Neural cell (in vitro differentiated cells): Measurements from ENCODE around the gene FCAR.

Experiments used
- EZH2 ChIP-seq: fragments of 200-600, 300-800 bp; shearing (Covaris generic), sonication (generic); IDR thresholded peaks from 2 replicates; pipeline ENCODE4 v1.6.1; 2014; ENCODE audit warnings: antibody characterized with exemption, low read length, borderline replicate concordance, mild to moderate bottlenecking; ENCODE audit not compliant: insufficient read depth, poor library complexity, severe bottlenecking
- MXI1 ChIP-seq: fragments of 450-650 bp; conservative IDR thresholded peaks from 2 replicates; pipeline ENCODE4 v1.6.1; 2014; ENCODE audit warnings: antibody characterized with exemption, mild to moderate bottlenecking; ENCODE audit not compliant: poor library complexity, severe bottlenecking
- POLR2AphosphoS5 ChIP-seq: IDR thresholded peaks from 2 replicates; pipeline ENCODE4 v1.6.1; 2012
- TAF1 ChIP-seq: IDR thresholded peaks from 2 replicates; pipeline ENCODE4 v1.6.1; 2012; ENCODE audit warnings: low read depth
- TF ChIP-seq, protein P1 (sequence below): fragments of 450-650 bp; IDR thresholded peaks from 2 replicates; pipeline ENCODE4 v1.5.1; 2014; ENCODE audit warnings: antibody characterized with exemption, mild to moderate bottlenecking, moderate library complexity; ENCODE audit not compliant: poor library complexity, severe bottlenecking

DNA sequence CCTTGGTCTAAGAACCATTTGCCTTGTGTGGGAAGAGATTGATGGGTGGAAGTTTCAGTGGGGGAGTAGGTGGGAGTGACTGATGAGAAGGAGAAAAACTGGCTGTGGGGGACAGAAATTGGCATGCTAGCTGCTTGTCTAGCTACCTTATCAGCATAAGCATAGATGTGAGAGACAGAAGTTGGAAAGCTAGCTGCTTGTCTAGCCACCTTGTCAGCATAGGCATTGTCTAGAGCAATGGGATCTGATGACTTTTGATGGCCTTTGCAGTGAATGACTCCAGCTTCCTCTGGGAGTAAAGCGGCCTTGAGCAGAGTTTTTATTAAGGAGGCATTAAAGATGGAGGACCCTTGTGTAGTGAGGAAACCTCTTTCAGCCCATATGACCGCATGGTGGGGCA, 22.0 kb downstream of the FCAR start:
- TF ChIP-seq, protein P1, sequence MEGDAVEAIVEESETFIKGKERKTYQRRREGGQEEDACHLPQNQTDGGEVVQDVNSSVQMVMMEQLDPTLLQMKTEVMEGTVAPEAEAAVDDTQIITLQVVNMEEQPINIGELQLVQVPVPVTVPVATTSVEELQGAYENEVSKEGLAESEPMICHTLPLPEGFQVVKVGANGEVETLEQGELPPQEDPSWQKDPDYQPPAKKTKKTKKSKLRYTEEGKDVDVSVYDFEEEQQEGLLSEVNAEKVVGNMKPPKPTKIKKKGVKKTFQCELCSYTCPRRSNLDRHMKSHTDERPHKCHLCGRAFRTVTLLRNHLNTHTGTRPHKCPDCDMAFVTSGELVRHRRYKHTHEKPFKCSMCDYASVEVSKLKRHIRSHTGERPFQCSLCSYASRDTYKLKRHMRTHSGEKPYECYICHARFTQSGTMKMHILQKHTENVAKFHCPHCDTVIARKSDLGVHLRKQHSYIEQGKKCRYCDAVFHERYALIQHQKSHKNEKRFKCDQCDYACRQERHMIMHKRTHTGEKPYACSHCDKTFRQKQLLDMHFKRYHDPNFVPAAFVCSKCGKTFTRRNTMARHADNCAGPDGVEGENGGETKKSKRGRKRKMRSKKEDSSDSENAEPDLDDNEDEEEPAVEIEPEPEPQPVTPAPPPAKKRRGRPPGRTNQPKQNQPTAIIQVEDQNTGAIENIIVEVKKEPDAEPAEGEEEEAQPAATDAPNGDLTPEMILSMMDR = no peak
- TF ChIP-seq TAF1 (no peak), POLR2AphosphoS5 (no peak), EZH2 (no peak), MXI1 (no peak)
